Pancreas (tissue), 10 donors: ENCODE data around the gene MRPL55. TPM values are rescaled to one million over a fixed set of nuclear protein-coding genes. Genes with fewer than 3 reads are reported as not detected.
A peak's percentile ranks its signal among the peaks of the same experiment; 100 is the strongest.

Experiments used
- ATAC-seq, 4 donors: fragments of 200-7000 bp; cut with Tn5 transposase; one replicate each; pipeline versions ENCODE4 v1.8.0 to v1.9.1; 2020; ENCODE audit warnings: mild to moderate bottlenecking in 4 of 4, moderate library complexity in 4 of 4
- DNase-seq, 6 donors: peaks; one replicate each; pipeline ENCODE4 v3.0.0-alpha.2; 2020
- FAIRE-seq: peaks from 2 replicates; lab custom pipeline; 2012; peaks lifted over from hg19 to GRCh38; lab: Jason Lieb, UNC
- H3K27ac ChIP-seq, 4 donors: fragments of 200-600 bp; sonication (generic); 1 replicate in 3 of 4; 2 replicates in 1 of 4; pipeline versions ENCODE4 v1.5.0 to v1.8.0; 2020
- H3K27me3 ChIP-seq, 4 donors: fragments of 200-600 bp; one replicate each; pipeline ENCODE4 v1.8.0; 2021
- H3K36me3 ChIP-seq, 3 donors: fragments of 200-600 bp; sonication (generic) in 1 of 3; one replicate each; pipeline versions ENCODE4 v1.5.0 to v1.8.0; 2020 to 2021
- H3K4me1 ChIP-seq, 3 donors: fragments of 200-600 bp; one replicate each; pipeline ENCODE4 v1.8.0; 2021
- H3K4me3 ChIP-seq, 4 donors: fragments of 200-600 bp; sonication (generic) in 2 of 4; one replicate each; pipeline versions ENCODE4 v1.5.0 to v1.8.0; 2020 to 2021
- H3K9me3 ChIP-seq, 4 donors: fragments of 200-600 bp; one replicate each; pipeline ENCODE4 v1.8.0; 2021
- WGBS, 2 donors: extraction: QIAGEN DNeasy Blood & Tissue Kit; methylation state at CpG; one replicate each; pipeline ENCODE4 v1.1.7; 2013; 5-methylcytosine and 5-hydroxymethylcytosine counted together
- intact Hi-C, 3 donors: fragments of 100-400 bp; cut with DNase I; formaldehyde crosslinking; loops; one replicate each; pipeline versions ENCODE4 v1.11.1 to v1.14.2; 2022
- polyA plus RNA-seq, 2 donors: library from polyadenylated mRNA; stranded (reverse); fragments of 200-250 nt; gene quantifications; one replicate each; pipeline ENCODE4 v1.2.3, GENCODE V29; 2013
- total RNA-seq, 6 donors: library from RNA; stranded (reverse); fragmentation: NEBNext Ultra II Directional in 4 of 6; extraction: Animal tissue kit (Norgen Biotek cat#: 25700) in 4 of 6; gene quantifications; one replicate each; pipeline versions ENCODE4 v1.2.1 to v1.2.4, GENCODE V29; 2021 to 2023
- TF ChIP-seq, protein P1 (sequence below), 4 donors: fragments of 200-600 bp; sonication (generic) in 3 of 4; IDR thresholded peaks; one replicate each; pipeline versions ENCODE4 v1.5.0 to v1.8.0; 2021; ENCODE audit warnings: antibody characterized with exemption in 4 of 4
- donor health status: healthy with polysubstance abuse.
- donor health status: DM: no; HTN: no; CAD: no; lungs with moderate emphysema.
- donor health status: DM: no; HTN: no; CAD: no.
- donor health status: control.
- donor health status: control.
- donor health status: Bipolar disorder and iron deficiency.
- donor health status: DM: yes; HTN: yes; CAD: no.
- donor health status: DM: no; HTN: no; CAD: no.
- donor health status: DM: no; HTN: no; CAD: no.
- donor health status: DM: yes; HTN: yes; CAD: no.

Gene MRPL55
- total and polyA plus RNA-seq, 8 donors = 18.1 to 113 (median 24.0) TPM

DNA sequence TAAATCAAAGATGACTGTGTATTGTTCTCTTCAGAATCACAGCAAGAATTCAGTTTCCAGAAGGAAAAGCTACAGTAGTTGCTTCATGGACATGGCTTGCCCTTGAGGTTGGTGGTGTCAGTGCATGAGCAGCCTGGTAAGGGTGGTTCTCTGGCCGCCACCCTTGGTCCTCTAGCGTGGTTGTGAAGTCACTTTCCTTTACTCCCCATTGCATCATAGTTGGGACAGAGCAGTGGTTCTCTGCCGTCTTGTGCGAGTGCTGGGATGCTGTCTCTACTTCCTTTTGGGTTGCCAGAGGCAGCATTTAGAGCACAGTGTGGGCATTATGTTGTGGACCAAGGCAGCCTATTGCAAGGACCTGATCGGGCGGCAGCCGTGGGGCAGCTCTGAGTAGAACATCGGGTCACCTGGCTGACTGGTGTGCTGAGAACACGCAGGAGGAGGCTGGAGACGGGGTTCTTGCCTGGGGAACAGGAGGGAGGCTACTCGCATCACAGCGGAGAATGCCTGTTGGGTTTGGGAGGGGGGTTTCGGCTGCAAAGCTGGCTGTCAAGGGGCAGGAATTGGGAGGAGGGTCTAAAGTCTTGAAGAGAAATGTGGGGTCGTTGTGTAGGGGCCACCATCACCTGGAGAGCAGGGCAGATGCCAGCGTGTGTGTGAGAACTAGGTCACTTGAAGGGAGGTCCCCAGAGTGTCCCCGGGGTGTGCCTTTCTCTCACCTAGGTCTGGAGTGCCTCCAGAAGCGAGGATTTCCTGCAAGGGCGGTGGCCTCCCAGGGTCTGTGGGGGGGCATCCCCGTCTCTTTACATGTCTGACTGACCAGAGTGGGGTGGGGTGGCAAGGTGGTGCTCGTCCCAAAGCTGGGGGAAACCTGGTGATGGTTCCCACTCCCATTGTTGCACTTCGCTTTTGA is 20.3 kb downstream of the MRPL55 start:
- peaks cover 69 to 83% (median 79%) of the 10 kb centered on the region in 3 donors for H3K4me1 ChIP-seq
- H3K27me3 ChIP-seq = no peaks in the 10 kb centered on the region
- TF ChIP-seq, protein P1, sequence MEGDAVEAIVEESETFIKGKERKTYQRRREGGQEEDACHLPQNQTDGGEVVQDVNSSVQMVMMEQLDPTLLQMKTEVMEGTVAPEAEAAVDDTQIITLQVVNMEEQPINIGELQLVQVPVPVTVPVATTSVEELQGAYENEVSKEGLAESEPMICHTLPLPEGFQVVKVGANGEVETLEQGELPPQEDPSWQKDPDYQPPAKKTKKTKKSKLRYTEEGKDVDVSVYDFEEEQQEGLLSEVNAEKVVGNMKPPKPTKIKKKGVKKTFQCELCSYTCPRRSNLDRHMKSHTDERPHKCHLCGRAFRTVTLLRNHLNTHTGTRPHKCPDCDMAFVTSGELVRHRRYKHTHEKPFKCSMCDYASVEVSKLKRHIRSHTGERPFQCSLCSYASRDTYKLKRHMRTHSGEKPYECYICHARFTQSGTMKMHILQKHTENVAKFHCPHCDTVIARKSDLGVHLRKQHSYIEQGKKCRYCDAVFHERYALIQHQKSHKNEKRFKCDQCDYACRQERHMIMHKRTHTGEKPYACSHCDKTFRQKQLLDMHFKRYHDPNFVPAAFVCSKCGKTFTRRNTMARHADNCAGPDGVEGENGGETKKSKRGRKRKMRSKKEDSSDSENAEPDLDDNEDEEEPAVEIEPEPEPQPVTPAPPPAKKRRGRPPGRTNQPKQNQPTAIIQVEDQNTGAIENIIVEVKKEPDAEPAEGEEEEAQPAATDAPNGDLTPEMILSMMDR (IDR thresholded peaks at IDR 0.05) = no peak
- no peaks in the 10 kb centered on the region for H3K9me3 ChIP-seq
- no peaks in the 10 kb centered on the region for H3K36me3 ChIP-seq
- FAIRE-seq (no peak), DNase-seq (peak in 1 of 6 donors; percentile 51), ATAC-seq (no peak)
- intact Hi-C loops = no loop called here
- H3K27ac ChIP-seq = peak overlapping the region in 1 of 4 donors; percentile 44
- WGBS, 2 donors = 39 to 47% methylated on average over 21 of the region's 21 CpGs
- H3K4me3 ChIP-seq = peak overlapping the region in 1 of 4 donors; percentile 15

DNA sequence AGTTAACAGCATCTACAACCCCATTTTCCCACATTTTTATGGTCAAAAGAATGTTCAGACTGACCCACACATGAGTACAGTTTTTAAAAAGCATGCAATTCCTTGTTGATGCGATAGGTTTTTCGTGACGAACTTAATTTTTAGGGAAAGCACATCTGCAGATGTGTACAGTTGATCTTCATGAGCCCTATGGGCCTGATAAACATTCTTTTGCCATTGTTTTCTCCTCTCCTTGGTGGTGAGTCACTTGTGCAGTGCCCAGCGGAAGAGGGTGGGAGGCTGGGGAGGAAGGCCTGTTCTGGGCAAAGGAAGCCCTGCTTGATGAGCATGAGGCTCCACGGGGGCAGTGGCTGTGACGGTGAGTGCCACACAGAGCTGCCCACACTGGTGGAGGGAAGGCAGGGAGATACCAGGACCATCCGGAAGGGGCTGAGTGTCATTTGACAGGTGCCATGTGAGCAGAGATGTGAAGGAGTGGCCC is 21.3 kb downstream of the MRPL55 start:
- peaks cover 69 to 83% (median 76%) of the 10 kb centered on the region in 3 donors for H3K4me1 ChIP-seq
- DNase-seq (peak in 3 of 6 donors; percentile 40 to 51 (median 46)), ATAC-seq (peak in 1 of 4 donors; percentile 3), FAIRE-seq (no peak)
- WGBS, 2 donors = 28 to 33% methylated on average over 7 of the region's 7 CpGs
- H3K27ac ChIP-seq = peak overlapping the region in 2 of 4 donors; percentile 6 to 46
- no peaks in the 10 kb centered on the region for H3K36me3 ChIP-seq
- H3K27me3 ChIP-seq = no peaks in the 10 kb centered on the region
- no peaks in the 10 kb centered on the region for H3K9me3 ChIP-seq
- TF ChIP-seq, protein P1 (IDR thresholded peaks at IDR 0.05) = no peak
- intact Hi-C loops = no loop called here
- H3K4me3 ChIP-seq = peak overlapping the region in 1 of 4 donors; percentile 15

DNA sequence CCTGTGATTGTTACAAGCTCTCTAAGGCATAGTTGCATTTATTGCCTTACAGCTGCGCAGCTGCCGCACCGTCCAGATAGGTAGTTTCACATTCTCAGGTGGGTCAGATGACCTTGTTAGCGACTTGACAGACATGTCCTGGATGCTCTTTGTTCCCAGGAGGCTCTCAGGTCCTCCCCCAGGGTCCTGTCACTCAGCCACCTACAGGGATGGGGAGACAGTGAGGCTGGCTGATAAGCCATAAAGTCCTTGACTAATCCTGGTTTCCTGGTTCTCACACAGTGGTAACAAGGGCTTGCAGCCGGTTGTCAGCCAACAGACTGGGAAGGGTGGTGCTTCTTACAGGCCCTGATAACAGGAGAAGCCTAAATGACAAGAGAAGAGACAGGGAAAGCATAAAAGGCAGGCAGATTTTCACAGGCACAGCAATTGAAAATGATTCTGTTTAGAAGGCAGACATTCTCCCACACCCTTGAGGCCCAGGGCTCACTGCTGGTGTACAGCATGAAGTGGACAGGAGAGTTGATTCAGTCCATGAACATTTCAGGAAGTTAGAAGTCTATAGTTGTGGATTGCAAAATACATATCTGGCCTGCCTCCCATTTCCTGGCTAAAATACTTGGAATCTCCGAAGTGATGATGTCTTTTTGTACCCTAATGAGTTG is 23.7 kb downstream of the MRPL55 start:
- intact Hi-C loops = no loop called here
- peak overlapping the region in 3 of 4 donors; percentile 13 to 99 (median 65) for H3K27ac ChIP-seq
- TF ChIP-seq, protein P1 (IDR thresholded peaks at IDR 0.05) = no peak
- ATAC-seq (no peak), DNase-seq (peak in 2 of 6 donors; percentile 18 to 50), FAIRE-seq (no peak)
- H3K4me3 ChIP-seq = peak overlapping the region in 2 of 4 donors; percentile 85 to 96
- H3K4me1 ChIP-seq = peaks cover 60 to 75% (median 63%) of the 10 kb centered on the region in 3 donors
- no peaks in the 10 kb centered on the region for H3K9me3 ChIP-seq
- H3K27me3 ChIP-seq = no peaks in the 10 kb centered on the region
- WGBS, 2 donors = 4 to 8% methylated on average over 6 of the region's 6 CpGs
- no peaks in the 10 kb centered on the region for H3K36me3 ChIP-seq

DNA sequence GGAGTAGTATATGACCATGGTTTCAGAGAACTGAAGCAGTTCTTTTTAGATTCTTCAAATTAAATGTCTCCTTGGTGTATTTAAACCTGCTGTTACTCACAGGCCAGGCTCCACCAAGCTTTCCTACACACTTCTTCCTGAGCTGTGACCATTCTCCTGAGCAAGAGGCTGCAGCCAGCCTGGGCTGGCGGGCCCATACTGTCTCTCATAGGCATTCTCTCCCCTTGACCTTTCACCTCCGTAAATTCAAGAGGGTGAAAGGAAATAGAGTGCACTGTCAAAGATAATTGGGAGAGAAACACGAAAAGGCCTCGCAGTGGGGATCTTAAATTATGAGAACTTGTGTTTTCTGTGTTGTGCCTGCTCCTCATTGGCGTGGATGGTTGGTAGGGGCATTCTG is 24.3 kb downstream of the MRPL55 start:
- H3K4me3 ChIP-seq = peak overlapping the region in 3 of 4 donors; percentile 85 to 96 (median 86)
- H3K27me3 ChIP-seq = no peaks in the 10 kb centered on the region
- H3K36me3 ChIP-seq = no peaks in the 10 kb centered on the region
- intact Hi-C loops = no loop called here
- H3K9me3 ChIP-seq = no peaks in the 10 kb centered on the region
- DNase-seq (peak in 1 of 6 donors; percentile 30), FAIRE-seq (no peak), ATAC-seq (no peak)
- peaks cover 54 to 69% (median 57%) of the 10 kb centered on the region in 3 donors for H3K4me1 ChIP-seq
- WGBS, 2 donors = 19 to 20% methylated on average over 5 of the region's 5 CpGs
- TF ChIP-seq, protein P1 (IDR thresholded peaks at IDR 0.05) = no peak
- peak overlapping the region in 3 of 4 donors; percentile 13 to 99 (median 65) for H3K27ac ChIP-seq
